GM18907 (cell line): Measurements from ENCODE around the gene ZNF280A.
"Not testable (repeated sequence)": the region's sequence is repeated elsewhere in the genome, so short reads cannot be mapped to it uniquely, and the experiment has no call there.

Source experiments
- ATAC-seq: cut with Tn5 transposase; IDR thresholded peaks from one replicate; pipeline ENCODE4 v1.9.1; 2021; ENCODE audit warnings: mild to moderate bottlenecking, moderate library complexity; ENCODE audit not compliant: unreplicated experiment

ZNF280A gene

DNA sequence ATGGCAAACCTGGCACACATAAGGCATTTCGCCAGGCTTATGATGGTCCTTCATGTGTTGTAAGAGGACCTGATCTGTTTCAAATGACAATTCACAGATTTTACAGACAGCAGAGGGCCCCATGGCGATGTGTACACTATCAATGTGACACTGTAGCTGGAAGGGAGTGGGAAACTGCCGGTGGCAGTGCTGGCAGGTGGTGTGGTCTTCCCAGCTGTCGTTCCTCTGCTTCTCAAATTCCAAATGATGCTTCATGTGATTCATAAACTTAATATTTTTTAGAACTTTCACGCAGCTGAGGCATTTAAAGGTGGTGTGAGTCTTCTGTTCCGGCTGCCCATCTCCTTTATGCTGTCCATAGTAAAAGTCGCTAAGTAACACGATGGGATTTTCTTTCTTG, 5.6 kb downstream of the ZNF280A start:
- not testable (repeated sequence) for ATAC-seq

DNA sequence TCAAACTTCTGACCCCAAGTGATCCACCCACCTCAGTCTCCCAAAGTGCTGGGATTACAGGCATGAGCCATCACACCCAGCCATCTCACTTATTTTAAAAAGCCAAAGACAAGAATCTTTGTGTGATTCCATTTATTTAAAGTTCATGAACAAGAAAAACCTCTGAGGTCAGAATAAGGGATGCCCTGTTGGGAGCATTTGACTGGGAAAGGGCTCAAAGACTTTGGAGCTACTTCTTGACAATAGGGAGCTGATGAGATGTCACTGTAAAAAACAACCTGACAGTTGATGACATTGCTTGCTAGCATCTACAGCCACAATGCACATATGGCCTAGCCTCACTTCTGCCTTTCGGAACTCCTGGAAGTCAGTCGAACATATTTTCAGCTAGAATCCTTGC, 6.5 kb downstream of the ZNF280A start:
- no peak for ATAC-seq

DNA sequence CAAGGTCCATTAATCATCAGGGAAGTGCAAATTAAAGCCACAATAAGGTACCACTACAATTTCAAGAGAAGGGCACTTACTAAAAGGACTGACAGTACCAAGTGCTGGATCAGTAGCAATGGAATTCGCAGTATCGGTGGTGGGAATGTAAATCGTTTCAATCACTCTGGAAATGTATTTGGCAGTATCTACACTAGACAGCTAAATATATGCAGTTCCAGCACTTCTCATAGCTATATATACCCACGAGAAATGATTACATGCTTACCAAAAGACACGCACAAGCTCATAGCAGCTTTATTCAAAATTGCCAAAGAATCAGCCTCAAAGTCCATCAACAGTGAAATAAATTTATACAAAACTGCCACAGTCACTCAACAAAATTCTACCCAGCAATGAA, 7.1 kb downstream of the ZNF280A start:
- ATAC-seq, result no peak

DNA sequence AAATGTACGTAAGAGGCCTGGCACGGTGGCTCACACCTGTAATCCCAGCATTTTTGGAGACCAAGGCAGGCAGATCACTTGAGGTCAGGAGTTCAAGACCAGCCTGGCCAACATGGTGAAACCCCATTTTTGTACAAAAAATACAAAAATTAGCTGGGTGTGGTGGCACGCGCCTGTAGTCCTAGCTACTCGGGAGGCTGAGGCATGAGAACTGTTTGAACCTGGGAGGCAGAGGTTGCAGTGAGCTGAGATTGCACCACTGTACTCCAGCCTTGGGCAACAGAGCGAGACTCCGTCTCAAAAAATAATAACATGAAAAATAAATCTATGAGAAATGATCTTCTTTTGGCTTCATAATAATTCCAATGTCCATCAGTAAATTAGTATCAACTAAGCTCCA, 9.2 kb downstream of the ZNF280A start:
- not testable (repeated sequence) for ATAC-seq

DNA sequence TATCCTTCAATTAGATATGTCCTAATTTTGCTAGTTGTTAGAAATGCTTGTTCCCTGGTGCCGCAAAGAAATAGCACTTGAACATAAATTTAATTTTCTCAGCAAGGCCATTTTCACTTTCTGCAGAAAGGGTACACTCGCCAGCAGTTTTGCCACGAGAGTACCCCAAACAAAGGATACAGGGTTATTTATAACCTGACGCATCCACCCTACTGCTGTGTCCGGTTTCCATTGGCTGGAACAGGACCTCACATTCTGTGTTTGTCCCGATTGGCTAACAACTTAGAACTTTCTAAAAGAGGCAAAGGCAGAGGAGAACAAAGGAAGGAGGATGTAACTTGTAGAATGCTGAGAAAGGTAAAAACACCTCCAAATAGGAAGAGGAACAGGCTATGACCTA, 10.2 kb downstream of the ZNF280A start:
- not testable (repeated sequence) for ATAC-seq

DNA sequence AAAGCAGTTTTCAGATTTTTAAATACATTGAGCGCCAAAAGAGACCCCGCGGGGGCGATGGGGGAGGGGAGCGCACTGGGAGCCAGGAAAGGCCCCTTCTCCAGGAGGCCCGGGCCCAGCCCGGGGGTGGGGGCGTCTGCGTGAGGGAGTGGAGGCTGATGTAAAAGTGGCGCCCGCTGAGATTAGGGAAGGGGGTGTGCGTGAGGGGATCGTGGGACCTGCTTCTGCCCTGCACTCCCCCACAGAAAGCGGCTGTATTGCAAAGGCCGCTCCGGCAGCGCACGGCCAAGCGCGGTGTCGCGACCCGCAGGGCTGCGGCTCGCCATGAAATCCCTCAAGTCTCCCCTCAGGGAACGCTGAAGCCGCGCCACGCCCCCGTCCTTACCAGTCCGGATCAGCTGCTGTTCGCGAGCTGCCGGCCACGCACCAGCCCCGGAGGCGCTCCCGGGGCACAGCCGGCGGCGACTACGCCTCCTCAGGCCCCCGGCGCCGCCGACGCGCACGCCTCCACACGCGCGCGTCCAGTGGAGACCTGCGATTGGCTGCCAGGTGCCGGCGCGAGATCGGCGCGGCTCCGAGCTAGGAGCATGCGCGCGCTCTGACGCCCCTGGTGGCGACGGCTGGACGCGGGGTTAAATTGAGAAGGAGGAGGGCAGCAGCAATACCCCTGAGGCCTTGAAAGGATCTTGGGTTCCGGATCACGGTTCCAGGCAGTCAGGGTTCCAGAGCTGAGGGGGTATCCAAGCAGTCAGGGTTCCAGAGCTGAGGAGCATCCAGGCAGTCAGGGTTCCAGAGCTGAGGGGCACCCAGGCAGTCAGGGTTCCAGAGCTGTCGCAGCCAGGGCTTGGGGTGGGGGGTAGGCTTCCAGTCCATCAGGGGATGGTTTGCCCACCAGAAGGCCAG, 11.5 kb downstream of the ZNF280A start, which contains the start of gene ZNF280B:
TSS of gene ZNF280B (minus strand) at position 469 of the 903 bp plus-strand sequence. CDS start 19,344 bp downstream, outside the sequence.
- ATAC-seq, result peak; percentile 89

DNA sequence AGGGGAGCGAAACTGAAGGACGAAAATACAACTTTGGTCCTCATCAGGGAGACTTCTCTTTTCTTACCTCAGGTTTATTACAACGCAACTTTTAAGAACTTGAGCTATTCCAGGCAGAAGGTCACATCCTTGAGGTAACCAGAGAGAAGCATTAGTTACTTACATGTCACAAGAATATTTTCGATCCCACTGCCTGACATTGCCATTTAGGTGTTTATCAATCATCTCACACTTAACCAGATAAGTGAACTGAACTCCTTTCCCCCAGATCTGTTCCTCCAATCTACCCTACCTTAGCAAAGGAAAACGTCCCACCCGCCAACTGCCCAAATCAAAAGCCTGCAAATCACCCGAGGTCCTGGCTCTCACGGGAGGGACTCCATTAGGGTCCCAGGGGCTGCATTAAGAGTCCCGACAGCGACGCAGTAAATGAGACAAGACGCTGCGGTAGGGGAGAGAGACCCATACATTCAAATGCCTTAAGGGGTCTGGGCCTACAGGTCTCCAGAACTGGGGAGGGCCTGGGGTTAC, 12.3 kb downstream of the ZNF280A start:
- no peak for ATAC-seq

DNA sequence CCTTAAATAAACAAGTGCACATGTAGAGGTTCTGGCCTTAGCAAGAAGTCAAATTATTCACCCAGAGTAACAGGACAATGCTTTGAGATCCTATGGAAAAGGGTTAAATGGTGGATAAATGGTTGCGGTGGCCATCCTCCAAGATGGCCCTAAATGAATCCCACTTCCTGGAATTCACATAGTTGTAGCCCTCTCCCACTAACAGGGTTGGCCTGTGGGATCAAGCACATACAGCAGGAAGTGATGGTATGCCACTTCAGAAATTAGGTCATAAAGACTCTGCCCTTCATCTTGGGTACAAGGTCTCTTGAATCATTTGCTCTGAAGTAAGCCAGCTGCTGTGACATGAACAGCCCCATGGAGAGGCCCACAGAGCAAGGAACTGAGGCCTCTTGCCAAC, 13.3 kb downstream of the ZNF280A start:
- ATAC-seq, result no peak

DNA sequence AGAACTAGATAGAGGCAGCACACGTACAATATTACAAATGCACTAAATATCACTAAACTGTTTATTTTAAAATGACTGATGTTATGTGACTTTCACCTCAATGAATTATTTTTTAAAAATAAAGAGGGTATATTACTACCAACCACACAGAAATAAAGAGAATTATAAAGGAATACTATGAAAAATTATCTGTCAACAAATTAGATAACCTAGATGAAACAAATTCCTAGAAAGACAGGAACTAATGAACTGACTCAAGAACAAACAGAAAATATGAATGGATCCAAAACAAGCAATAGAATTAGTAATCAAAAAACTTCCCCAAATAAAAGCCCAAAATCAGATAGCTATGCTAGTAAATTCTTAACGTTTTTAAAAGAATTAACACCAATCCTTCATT, 21.8 kb downstream of the ZNF280A start:
- ATAC-seq, result no peak

DNA sequence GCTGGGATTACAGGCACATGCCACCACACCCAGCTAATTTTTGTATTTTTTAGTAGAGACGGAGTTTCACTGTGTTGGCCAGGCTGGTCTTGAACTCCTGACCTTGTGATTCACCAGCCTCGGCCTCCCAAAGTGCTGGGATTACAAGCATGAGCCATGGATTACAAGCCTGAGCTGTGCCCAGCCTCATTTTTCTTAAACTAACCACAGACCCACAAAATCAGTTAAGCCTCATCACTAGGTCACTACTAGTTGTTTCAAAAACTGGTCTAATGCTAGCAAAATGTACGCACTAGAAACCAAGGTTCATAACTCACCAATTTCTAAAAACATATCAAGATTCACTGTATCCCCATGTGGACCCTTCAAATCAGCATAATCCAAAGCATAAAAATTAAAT, 28.5 kb downstream of the ZNF280A start:
- not testable (repeated sequence) for ATAC-seq

DNA sequence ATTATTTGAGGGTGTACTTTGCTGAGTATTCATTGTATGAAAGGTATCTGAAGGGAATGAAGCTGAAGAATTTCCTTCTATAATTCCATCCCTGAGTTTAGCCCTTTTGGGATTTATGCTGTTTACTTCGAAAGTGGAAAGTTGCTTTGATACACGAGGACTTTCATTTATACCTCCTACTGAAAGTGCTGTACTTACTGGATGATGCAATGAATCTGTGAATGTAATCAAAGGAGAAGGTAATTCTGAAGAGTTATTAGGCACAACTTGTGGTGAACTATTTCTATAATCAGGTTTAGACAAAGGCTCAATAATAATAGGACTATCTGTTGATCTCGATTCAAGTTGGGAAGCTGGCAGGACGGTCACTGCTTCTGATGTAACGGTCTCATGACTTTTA, 31.3 kb downstream of the ZNF280A start:
- ATAC-seq, result no peak

DNA sequence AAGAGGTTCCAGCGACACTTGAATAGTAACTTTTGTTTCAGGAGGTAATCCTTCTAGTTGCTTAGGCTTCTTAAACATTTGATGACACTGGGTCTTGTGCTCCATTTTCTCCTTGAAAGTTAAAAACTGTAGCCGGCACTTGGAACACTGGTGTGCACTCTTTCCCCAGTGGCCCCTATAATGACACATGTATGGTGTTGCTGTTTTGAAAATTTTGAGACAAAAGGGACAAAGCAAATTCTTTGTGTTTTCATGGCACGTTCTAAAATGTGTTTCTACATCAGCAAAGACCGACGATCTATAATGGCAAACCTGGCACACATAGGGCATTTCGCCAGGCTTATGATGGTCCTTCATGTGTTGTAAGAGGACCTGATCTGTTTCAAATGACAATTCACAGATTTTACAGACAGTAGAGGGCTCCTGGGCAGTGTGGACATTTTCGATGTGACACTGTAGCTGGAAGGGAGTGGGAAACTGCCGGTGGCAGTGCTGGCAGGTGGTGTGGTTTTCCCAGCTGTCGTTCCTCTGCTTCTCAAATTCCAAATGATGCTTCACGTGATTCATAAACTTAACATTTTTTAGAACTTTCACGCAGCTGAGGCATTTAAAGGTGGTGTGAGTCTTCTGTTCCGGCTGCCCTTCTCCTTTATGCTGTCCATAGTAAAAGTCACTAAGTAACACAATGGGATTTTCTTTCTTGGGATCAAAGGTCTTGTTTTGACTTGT, 32.0 kb downstream of the ZNF280A start:
- ATAC-seq, result no peak

DNA sequence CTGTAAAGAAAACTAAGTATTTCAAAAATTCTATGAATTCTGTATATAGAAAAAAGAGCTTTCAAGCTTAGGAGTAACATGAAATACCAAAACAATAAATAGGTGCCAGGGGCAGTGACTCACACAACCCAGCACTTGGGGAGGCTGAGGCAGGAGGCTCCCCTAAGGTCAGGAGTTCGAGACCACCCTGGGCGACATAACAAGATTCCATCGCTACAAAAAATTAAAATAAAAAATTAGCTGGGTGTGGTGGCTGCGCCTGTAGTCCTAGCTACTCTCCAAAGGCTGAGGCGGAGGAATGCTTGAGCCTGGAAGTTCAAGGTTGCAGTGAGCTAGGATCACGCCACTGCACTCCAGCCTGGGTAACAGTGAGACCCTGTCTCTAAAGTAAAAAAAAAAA, 33.0 kb downstream of the ZNF280A start:
- no peak for ATAC-seq

DNA sequence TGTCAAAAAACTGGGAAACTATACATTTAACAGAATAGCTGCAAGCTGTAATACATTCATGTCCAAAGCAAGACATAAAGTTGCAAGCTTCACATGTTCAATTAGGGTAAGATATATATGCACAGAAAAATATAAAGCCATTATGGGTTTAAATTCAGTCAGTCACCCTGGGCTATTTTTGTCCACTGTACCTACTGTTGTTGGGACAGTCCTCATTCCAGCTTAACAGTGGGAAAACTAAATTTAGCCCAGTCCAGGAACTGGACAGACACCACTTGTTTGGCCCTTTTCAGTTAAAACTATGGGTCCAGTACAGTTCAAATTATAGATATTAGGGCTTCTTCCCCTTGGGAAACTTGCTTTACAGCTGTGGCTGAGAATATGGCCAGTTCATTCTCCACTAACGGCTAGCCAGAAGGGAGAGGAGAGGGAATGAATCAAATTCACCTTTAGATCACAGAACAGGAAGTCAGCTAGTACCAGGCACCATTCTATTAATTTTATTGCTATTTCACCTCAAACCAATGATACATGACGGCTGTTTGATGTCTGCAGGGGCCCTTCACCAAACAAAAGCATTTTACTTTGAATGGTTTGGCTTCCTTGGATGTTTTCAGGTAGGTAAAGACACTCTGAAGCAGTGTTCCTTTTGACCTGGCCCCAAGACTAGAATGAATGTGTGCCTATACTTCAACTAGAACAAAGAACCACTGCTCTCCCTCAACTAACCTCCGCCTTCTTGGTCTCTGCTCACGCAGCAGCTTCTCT, 33.8 kb downstream of the ZNF280A start:
- no peak for ATAC-seq

DNA sequence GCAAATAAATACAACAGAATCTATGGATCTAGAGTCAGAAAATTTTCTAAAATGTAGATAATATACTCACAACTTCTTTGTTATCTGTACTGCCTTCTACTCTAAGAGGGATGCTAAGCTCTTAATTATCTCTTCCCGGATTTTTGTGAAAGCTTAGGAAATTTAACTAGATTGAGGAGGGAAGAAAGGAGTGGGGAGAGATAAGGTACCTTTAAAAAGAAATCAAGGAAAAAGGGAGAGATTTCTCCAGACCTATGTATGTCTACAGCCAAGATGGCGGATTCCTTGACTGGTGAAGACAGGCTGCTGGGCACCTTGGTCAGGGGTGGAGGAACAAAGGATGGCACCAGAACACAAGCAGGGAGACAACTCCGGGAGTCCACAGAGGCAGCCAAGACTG, 34.5 kb downstream of the ZNF280A start:
- no peak for ATAC-seq

DNA sequence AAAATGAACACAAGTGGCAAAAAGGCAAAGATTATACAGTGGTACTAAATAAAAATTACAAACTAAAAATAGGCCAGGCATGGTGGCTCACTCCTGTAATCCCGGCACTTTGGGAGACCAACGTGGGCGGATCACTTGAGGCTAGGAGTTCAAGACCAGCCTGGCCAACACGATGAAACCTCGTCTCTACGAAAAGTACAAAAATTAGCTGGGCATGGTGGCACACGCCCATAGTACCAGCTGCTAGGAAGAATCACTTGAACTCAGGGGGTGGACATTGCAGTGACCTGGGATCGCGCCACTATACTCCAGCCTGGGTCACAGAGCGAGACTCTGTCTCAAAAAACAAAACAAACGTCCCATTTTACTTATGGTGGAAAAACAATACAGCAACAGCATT, 36.0 kb downstream of the ZNF280A start:
- ATAC-seq, result no peak

DNA sequence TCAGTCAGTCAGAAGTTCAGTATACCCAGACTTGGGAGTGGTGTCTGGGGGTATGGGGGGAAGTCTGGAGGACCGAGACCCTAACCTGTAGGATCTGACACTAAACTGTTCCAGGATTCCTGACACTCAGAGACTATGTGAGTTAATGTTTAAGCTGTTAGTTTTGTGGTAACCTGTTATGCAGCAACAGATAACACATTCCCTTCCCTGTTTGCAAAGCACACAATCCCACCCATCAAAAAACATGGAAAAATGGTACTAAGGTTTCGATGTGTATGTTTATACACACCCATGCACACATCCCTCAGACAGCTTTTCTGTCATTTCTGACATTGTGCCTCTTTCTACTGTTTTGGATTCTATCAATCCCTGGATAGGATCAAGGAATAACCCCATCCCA, 39.1 kb downstream of the ZNF280A start:
- no peak for ATAC-seq

DNA sequence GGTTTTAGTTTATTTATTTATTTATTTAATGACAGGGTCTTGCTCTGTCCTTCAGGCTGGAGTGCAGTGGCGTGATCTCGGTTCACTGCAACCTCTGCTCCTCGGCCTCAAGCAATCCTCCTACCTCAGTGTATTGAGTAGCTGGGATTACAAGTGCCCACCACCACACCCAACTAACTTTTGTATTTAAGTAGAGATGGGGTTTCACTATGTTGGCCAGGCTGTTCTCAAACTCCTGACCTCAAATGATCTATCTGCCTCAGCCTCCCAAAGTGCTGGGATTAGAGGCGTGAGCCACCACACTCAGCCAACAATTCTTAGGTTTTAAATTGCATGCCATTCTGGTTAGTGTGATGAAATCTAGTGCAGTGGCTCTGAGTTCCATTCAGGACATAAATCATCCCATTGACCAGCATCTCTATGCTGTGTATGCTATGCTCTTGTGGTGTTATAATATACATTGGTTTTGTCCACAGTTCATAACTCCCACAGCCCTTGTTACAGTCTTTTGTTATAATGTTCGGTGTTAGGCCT, 40.0 kb downstream of the ZNF280A start:
- no peak for ATAC-seq

DNA sequence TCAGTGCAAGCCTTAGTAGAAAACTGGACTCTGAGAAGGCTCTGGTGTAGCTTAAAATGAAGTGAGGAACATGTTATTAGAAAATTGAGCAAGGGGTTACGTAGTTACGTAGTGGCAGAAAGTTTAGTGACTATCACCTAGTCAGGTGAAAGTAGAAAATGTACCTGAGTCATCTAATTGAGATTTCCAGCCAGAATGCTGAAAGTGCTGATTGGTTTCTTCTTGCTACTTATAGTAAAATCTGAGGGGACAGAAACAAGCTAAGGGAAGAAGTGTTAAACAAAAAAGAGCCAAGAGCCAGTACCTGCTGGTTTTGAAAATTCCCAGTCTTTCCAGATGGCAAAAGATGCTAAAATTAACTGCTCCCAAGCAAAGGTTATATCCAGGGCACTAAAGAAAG, 41.0 kb downstream of the ZNF280A start:
- ATAC-seq, result no peak

DNA sequence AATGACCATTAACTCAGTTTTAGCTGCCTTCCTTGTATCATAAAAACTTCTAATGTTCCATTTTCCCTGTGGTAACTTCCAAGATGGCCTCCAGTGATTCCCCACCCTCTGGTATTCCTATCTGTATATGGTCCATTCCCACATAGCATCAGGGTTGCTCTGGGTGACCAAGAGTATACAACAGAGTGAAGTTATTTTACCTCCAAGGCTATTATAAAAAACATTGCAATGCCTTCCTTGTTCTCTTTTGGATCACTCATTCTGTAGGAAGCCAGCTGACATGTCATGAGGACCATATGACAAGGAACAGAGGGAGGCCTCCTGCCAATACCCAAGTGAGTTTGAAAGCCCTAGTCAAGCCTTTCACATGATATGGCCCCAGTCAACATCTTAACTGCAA, 41.6 kb downstream of the ZNF280A start:
- no peak for ATAC-seq

DNA sequence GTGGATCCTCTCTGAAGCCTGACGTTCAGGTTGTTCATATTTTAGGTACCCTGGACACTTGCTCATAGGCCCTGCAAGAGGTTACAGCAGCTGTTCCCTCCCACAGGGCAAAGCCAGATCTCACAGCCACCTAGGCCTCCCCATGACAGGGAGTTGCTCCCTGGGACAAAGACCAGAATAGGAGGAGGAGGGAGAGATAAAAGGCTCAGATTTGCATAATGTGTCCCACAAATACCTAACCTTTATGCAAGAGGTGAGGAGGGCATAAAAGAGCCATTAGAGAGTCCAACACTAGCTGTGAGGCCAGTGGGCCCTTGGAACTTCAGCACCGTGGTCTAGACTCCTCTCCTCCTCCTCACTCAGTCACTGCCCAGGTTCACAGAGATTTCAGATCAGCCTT, 45.3 kb downstream of the ZNF280A start:
- no peak for ATAC-seq
